HL-60 (cell line): Measurements from ENCODE around the gene MELTF.

Experiments used
- POLR2AphosphoS5 ChIP-seq: IDR thresholded peaks from 2 replicates; pipeline ENCODE4 v1.6.1; 2012; ENCODE audit warnings: low read depth
- TF ChIP-seq, protein P1 (sequence below): IDR thresholded peaks from one replicate; pipeline ENCODE4 v1.5.1; 2011; ENCODE audit warnings: low read length, control low read depth, inconsistent platforms; ENCODE audit not compliant: insufficient read depth

DNA sequence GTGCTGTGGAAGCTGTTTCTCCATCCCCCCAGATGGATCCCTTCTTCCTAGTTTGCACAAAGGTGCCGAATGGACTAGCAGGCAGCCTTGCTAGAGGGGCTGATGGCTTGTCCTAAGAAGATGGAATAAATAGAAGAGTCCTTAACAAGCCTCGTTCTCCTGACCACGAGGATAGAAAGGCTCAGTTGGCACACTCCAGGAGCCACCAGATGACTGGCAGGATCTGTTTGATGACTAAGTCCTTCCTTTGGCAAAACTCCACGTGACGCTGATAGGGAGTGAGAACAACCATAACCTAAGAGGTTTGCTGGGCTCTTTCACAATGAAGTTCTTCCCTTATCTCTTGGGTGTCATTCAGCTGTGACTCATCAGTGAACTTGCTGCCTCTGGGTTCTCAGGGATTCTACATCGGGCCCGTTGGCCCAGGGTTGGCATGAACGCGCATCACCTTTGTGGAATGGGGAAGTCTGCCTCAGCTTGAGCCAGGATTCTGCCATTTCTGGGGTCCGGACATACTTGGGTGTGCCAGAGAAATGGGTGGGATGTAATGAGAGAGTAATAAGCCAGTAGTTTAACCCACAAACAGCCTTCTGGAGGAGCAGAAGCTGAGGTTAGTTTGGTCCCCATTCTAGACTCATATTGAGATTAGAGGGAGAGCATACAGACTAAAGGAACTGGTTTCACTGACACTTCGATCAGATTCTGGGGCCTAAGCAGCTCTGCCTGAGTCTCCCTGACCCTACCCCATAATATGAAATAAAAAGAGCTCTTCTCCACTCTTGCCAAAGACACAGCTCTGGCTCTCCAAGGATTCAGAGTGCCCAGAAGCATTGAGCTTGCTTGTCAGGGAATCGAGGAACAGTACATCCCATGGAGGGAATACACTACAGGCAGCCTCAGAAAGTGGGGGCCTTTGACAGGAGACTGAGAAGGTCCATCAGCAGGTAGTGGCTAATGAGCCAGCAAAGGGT, 2.0 kb upstream of the MELTF start:
- TF ChIP-seq, protein P1, sequence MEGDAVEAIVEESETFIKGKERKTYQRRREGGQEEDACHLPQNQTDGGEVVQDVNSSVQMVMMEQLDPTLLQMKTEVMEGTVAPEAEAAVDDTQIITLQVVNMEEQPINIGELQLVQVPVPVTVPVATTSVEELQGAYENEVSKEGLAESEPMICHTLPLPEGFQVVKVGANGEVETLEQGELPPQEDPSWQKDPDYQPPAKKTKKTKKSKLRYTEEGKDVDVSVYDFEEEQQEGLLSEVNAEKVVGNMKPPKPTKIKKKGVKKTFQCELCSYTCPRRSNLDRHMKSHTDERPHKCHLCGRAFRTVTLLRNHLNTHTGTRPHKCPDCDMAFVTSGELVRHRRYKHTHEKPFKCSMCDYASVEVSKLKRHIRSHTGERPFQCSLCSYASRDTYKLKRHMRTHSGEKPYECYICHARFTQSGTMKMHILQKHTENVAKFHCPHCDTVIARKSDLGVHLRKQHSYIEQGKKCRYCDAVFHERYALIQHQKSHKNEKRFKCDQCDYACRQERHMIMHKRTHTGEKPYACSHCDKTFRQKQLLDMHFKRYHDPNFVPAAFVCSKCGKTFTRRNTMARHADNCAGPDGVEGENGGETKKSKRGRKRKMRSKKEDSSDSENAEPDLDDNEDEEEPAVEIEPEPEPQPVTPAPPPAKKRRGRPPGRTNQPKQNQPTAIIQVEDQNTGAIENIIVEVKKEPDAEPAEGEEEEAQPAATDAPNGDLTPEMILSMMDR: no peak
- TF ChIP-seq POLR2AphosphoS5: peak; percentile 74
